GM12891 (cell line): Measurements from ENCODE around the gene GLDC.

ENCODE experiments used
- DNase-seq: peaks from one replicate; pipeline ENCODE4 v3.0.0; 2011; ENCODE audit warnings: low spot score; ENCODE audit not compliant: insufficient read length
- FAIRE-seq: peaks from 2 replicates; lab custom pipeline; 2011; peaks lifted over from hg19 to GRCh38; lab: Jason Lieb, UNC
- PAX5 ChIP-seq: IDR thresholded peaks from 2 replicates; pipeline ENCODE4 v1.6.1; 2011; ENCODE audit warnings: low read length, moderate library complexity, mild to moderate bottlenecking; ENCODE audit not compliant: insufficient read depth, severe bottlenecking
- POLR2A ChIP-seq: IDR thresholded peaks from 2 replicates; pipeline ENCODE4 v1.6.1; 2011; ENCODE audit warnings: low read depth, low read length, control low read depth
- POLR2AphosphoS5 ChIP-seq: IDR thresholded peaks from 2 replicates; pipeline ENCODE4 v1.6.1; 2011; ENCODE audit warnings: low read depth, low read length, control low read depth
- POU2F2 ChIP-seq: IDR thresholded peaks from 2 replicates; pipeline ENCODE4 v1.6.1; 2011; ENCODE audit warnings: low read depth, mild to moderate bottlenecking, control low read depth, low read length, moderate library complexity
- SPI1 ChIP-seq: IDR thresholded peaks from 2 replicates; pipeline ENCODE4 v1.6.1; 2011; ENCODE audit warnings: low read depth, low read length, control low read depth
- TAF1 ChIP-seq: IDR thresholded peaks from 2 replicates; pipeline ENCODE4 v1.6.1; 2011; ENCODE audit warnings: low read depth, low read length, control low read depth

The GLDC gene

DNA sequence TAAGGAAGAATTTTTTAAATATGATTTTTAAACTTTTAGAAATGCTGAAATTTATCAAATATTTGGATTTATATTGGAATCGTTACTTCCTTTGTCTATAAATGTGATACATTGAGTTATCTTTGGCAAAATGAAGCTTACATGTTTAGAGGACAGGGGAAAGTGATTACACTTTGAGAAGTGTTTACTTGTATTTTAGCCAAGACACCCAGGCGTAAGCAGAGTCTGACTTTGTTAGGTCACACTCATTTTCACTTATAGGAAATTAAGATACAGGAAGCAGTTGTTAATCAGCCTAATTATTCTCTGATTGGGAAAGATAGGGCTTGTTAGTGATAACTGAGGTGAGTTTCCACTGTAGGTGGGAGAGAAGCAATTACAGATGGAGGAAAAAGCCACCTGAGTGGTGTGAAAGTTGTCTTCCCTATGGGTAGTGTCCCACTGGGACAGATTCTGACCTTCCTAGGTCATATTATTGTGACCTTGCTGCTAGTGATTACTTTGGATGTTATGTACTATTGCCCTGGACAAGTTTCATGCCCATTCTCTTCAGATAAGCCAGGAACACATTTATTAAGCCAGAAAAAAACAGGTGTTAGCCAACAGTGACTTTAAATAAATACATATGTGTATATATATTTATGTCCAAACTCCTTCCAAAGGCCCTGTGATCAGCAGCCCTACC, 143.9 kb downstream of the GLDC start:
- DNase-seq (no peak), FAIRE-seq (no peak)
- TF ChIP-seq SPI1 (no peak), TAF1 (no peak), PAX5 (no peak), POU2F2 (no peak), POLR2AphosphoS5 (no peak), POLR2A (no peak)

DNA sequence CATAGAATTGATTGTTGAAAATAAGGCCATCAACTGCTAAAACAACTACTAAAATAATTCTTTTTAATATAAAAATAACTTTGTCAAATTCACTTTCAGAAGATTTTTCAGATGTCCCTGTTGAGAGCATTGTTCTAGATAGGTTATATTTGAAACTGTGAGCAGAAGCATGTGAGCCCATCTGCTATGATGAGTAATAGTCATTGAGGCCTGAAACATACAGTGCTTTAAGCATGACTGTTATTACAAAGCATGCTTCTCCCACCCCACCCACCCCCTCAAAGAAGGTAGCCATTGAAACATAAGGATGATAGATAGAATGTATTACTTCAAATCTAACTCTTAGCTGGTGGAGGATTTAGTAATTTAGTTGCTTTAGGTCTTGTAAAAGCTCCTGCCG, 146.5 kb downstream of the GLDC start:
- TF ChIP-seq POU2F2, result no peak
- no peak for TF ChIP-seq SPI1
- TF ChIP-seq POLR2AphosphoS5, result no peak
- no peak for TF ChIP-seq PAX5
- TF ChIP-seq TAF1, result no peak
- no peak for TF ChIP-seq POLR2A
- FAIRE-seq (no peak), DNase-seq (no peak)

GRCh38 chr9:6495466-6495865, 150.1 kb downstream of the GLDC start:
- DNase-seq, result no peak
- no peak for FAIRE-seq
- TF ChIP-seq POLR2A, result no peak
- no peak for TF ChIP-seq TAF1
- no peak for TF ChIP-seq POLR2AphosphoS5
- TF ChIP-seq PAX5, result no peak
- no peak for TF ChIP-seq POU2F2
- no peak for TF ChIP-seq SPI1

GRCh38 chr9:6490863-6491262, 154.7 kb downstream of the GLDC start:
- DNase-seq (no peak), FAIRE-seq (no peak)
- TF ChIP-seq TAF1, result no peak
- TF ChIP-seq POLR2A, result no peak
- TF ChIP-seq POLR2AphosphoS5, result no peak
- no peak for TF ChIP-seq PAX5
- no peak for TF ChIP-seq SPI1

DNA sequence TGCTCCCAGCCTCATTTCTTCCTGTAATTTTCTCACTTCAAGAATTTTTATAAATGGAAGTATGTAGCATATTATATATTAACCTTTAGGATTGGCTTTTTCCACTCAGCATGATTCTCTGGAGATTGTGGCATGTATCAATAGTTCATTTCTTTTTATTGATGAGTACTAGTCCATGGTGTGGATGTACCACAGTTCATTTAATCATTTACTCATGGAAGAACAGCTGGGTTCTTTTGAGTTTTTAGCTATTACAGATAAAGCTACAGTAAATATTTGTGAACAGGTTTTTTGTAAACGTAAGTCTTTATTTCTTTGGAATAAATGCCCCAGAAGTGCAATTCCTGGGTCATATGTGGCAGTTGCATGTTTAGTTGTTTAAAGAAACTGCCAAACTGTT, 156.4 kb downstream of the GLDC start:
- DNase-seq, result no peak
- no peak for TF ChIP-seq SPI1
- TF ChIP-seq POLR2A, result no peak
- TF ChIP-seq POLR2AphosphoS5, result no peak
- TF ChIP-seq TAF1, result no peak
- TF ChIP-seq POU2F2, result no peak
- no peak for TF ChIP-seq PAX5
- FAIRE-seq, result no peak

- TF ChIP-seq POLR2AphosphoS5, result no peak
- TF ChIP-seq POU2F2, result no peak
- TF ChIP-seq POLR2A, result no peak
- DNase-seq (no peak), FAIRE-seq (no peak)
Observed at GRCh38 chr9:6488395-6488794, 157.1 kb downstream of the GLDC start.

DNA sequence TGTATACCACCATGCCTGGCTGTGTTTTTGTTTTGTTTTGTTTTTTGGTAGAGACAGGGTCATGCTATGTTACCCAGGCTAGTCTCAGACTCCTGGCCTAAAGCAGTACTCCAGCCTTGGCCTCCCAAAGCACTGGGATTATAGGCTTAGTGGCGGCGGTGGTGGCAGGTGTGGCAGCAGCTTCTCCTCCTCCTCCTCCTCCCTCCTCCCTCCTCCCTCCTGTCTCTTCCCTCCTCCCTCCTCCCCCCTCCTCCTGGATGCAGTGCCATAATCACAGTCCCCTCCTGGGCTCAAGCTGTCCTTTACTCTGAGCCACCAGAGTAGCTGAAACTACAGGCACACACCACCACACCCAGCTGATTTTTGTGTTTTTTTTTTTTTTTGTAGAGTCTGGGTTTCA, 161.3 kb downstream of the GLDC start:
- TF ChIP-seq POU2F2 (no peak), POLR2A (no peak)
- FAIRE-seq, result no peak
- no peak for DNase-seq
